ENCODE data around the gene AIPL1.

The AIPL1 gene

GRCh38 chr17:6473128-6473767 is 38.3 kb upstream of the AIPL1 start:
- TF ChIP-seq JUND (IDR thresholded peaks at IDR 0.05; ENCODE audit: low read depth): no peak
- DNase-seq (ENCODE audit: low read depth in 1 of 2, low spot score in 1 of 2): peak; percentile 69 to 91
- in situ Hi-C loops (cut with HindIII; ENCODE audit: low pct_unique_long_range_greater_than_20kb, low sequenced_read_pairs): no loop called here

- in situ Hi-C loops (cut with HindIII; ENCODE audit: low pct_unique_long_range_greater_than_20kb, low sequenced_read_pairs): no loop called here
- no peak for TF ChIP-seq JUND (IDR thresholded peaks at IDR 0.05; ENCODE audit: low read depth)
- no peak for DNase-seq (ENCODE audit: low read depth in 1 of 2, low spot score in 1 of 2)
These were observed 37.6 kb upstream of the AIPL1 start for GRCh38 chr17:6472517-6472916.

- DNase-seq (ENCODE audit: low read depth in 1 of 2, low spot score in 1 of 2): no peak
- in situ Hi-C loops (cut with HindIII; ENCODE audit: low pct_unique_long_range_greater_than_20kb, low sequenced_read_pairs): no loop called here
These were observed 36.9 kb upstream of the AIPL1 start for GRCh38 chr17:6471531-6472465.

GRCh38 chr17:6470751-6471521 is 36.0 kb upstream of the AIPL1 start:
- no peak for TF ChIP-seq JUND (IDR thresholded peaks at IDR 0.05; ENCODE audit: low read depth)
- in situ Hi-C loops (cut with HindIII; ENCODE audit: low pct_unique_long_range_greater_than_20kb, low sequenced_read_pairs): no loop called here
- DNase-seq (ENCODE audit: low read depth in 1 of 2, low spot score in 1 of 2): no peak

More at GRCh38 chr17:6471531-6472465, 36.9 kb upstream of the AIPL1 start:
- TF ChIP-seq JUND (IDR thresholded peaks at IDR 0.05; ENCODE audit: low read depth): no peak

GRCh38 chr17:6470146-6470718 is 35.3 kb upstream of the AIPL1 start:
- no peak for TF ChIP-seq JUND (IDR thresholded peaks at IDR 0.05; ENCODE audit: low read depth)
- no peak for DNase-seq (ENCODE audit: low read depth in 1 of 2, low spot score in 1 of 2)
- in situ Hi-C loops (cut with HindIII; ENCODE audit: low pct_unique_long_range_greater_than_20kb, low sequenced_read_pairs): no loop called here

- in situ Hi-C loops (cut with HindIII; ENCODE audit: low pct_unique_long_range_greater_than_20kb, low sequenced_read_pairs): no loop called here
- TF ChIP-seq JUND (IDR thresholded peaks at IDR 0.05; ENCODE audit: low read depth): no peak
- no peak for DNase-seq (ENCODE audit: low read depth in 1 of 2, low spot score in 1 of 2)
These were observed 33.3 kb upstream of the AIPL1 start for GRCh38 chr17:6468051-6468790.

GRCh38 chr17:6467567-6467966 is 32.6 kb upstream of the AIPL1 start:
- in situ Hi-C loops (cut with HindIII; ENCODE audit: low pct_unique_long_range_greater_than_20kb, low sequenced_read_pairs): no loop called here
- TF ChIP-seq JUND (IDR thresholded peaks at IDR 0.05; ENCODE audit: low read depth): no peak
- no peak for DNase-seq (ENCODE audit: low read depth in 1 of 2, low spot score in 1 of 2)

GRCh38 chr17:6465206-6466003 is 30.5 kb upstream of the AIPL1 start:
- no peak for TF ChIP-seq JUND (IDR thresholded peaks at IDR 0.05; ENCODE audit: low read depth)
- DNase-seq (ENCODE audit: low read depth in 1 of 2, low spot score in 1 of 2): no peak
- in situ Hi-C loops (cut with HindIII; ENCODE audit: low pct_unique_long_range_greater_than_20kb, low sequenced_read_pairs): no loop called here

GRCh38 chr17:6464446-6465041 is 29.6 kb upstream of the AIPL1 start:
- in situ Hi-C loops (cut with HindIII; ENCODE audit: low pct_unique_long_range_greater_than_20kb, low sequenced_read_pairs): no loop called here

GRCh38 chr17:6463616-6464445 is 28.9 kb upstream of the AIPL1 start:
- DNase-seq (ENCODE audit: low read depth in 1 of 2, low spot score in 1 of 2): no peak
- TF ChIP-seq JUND (IDR thresholded peaks at IDR 0.05; ENCODE audit: low read depth): no peak
- in situ Hi-C loops (cut with HindIII; ENCODE audit: low pct_unique_long_range_greater_than_20kb, low sequenced_read_pairs): no loop called here

More at GRCh38 chr17:6464446-6465041, 29.6 kb upstream of the AIPL1 start:
- no peak for TF ChIP-seq JUND (IDR thresholded peaks at IDR 0.05; ENCODE audit: low read depth)
- no peak for DNase-seq (ENCODE audit: low read depth in 1 of 2, low spot score in 1 of 2)
